Measurements from ENCODE around the gene ANGPTL8.

ANGPTL8 gene

GRCh38 chr19:11238041-11238440, 1.4 kb upstream of the ANGPTL8 start:
- no peak for DNase-seq

- no peak for DNase-seq
These were observed 540 bp upstream of the ANGPTL8 start for GRCh38 chr19:11238781-11239376.

GRCh38 chr19:11240008-11240444, 607 bp downstream of the ANGPTL8 start:
- no peak for DNase-seq

GRCh38 chr19:11242025-11242424, 2.6 kb downstream of the ANGPTL8 start:
- no peak for DNase-seq

- DNase-seq, result peak; percentile 88
These were observed 3.7 kb downstream of the ANGPTL8 start for GRCh38 chr19:11242864-11243797.

GRCh38 chr19:11243798-11244169, 4.4 kb downstream of the ANGPTL8 start:
- DNase-seq, result no peak

- DNase-seq, result no peak
These were observed 5.6 kb downstream of the ANGPTL8 start for GRCh38 chr19:11244846-11245589.

- no peak for DNase-seq
These were observed 7.5 kb downstream of the ANGPTL8 start for GRCh38 chr19:11246941-11247340.

GRCh38 chr19:11247391-11247790, 8.0 kb downstream of the ANGPTL8 start:
- DNase-seq, result no peak

GRCh38 chr19:11247934-11248333, 8.5 kb downstream of the ANGPTL8 start:
- no peak for DNase-seq

GRCh38 chr19:11248852-11249251, 9.4 kb downstream of the ANGPTL8 start:
- no peak for DNase-seq

- no peak for DNase-seq
These were observed 11.8 kb downstream of the ANGPTL8 start for GRCh38 chr19:11251217-11251616.

GRCh38 chr19:11251650-11252314, 12.4 kb downstream of the ANGPTL8 start:
- DNase-seq, result no peak

GRCh38 chr19:11252665-11253355, 13.4 kb downstream of the ANGPTL8 start:
- no peak for DNase-seq

GRCh38 chr19:11254666-11255065, 15.2 kb downstream of the ANGPTL8 start:
- DNase-seq, result no peak

- no peak for DNase-seq
These were observed 16.8 kb downstream of the ANGPTL8 start for GRCh38 chr19:11256189-11256588.

- DNase-seq, result no peak
These were observed 18.5 kb downstream of the ANGPTL8 start for GRCh38 chr19:11257846-11258380.

GRCh38 chr19:11260996-11261395, 21.6 kb downstream of the ANGPTL8 start:
- no peak for DNase-seq

- DNase-seq, result no peak
These were observed 22.1 kb downstream of the ANGPTL8 start for GRCh38 chr19:11261431-11261970.

GRCh38 chr19:11261971-11262839, 22.8 kb downstream of the ANGPTL8 start, which contains the start of gene DOCK6:
DOCK6 (minus strand) TSS chr19:11262524; CDS start chr19:11262440, 84 bp downstream.
- peak; percentile 35 for DNase-seq

- no peak for DNase-seq
These were observed 24.3 kb downstream of the ANGPTL8 start for GRCh38 chr19:11263726-11264125.
